HG02943 (cell line): ENCODE measurements around the gene TNNI2.
"Not testable (repeated sequence)": the region's sequence is repeated elsewhere in the genome, so short reads cannot be mapped to it uniquely, and the experiment has no call there.

Experiments used
- ATAC-seq: cut with Tn5 transposase; IDR thresholded peaks from one replicate; pipeline ENCODE4 v1.9.1; 2021; ENCODE audit warnings: mild to moderate bottlenecking, low read depth, moderate library complexity; ENCODE audit not compliant: unreplicated experiment

TNNI2 gene

GRCh38 chr11:1882265-1883238 lies 43.8 kb downstream of the TNNI2 start:
- ATAC-seq, result no peak

DNA sequence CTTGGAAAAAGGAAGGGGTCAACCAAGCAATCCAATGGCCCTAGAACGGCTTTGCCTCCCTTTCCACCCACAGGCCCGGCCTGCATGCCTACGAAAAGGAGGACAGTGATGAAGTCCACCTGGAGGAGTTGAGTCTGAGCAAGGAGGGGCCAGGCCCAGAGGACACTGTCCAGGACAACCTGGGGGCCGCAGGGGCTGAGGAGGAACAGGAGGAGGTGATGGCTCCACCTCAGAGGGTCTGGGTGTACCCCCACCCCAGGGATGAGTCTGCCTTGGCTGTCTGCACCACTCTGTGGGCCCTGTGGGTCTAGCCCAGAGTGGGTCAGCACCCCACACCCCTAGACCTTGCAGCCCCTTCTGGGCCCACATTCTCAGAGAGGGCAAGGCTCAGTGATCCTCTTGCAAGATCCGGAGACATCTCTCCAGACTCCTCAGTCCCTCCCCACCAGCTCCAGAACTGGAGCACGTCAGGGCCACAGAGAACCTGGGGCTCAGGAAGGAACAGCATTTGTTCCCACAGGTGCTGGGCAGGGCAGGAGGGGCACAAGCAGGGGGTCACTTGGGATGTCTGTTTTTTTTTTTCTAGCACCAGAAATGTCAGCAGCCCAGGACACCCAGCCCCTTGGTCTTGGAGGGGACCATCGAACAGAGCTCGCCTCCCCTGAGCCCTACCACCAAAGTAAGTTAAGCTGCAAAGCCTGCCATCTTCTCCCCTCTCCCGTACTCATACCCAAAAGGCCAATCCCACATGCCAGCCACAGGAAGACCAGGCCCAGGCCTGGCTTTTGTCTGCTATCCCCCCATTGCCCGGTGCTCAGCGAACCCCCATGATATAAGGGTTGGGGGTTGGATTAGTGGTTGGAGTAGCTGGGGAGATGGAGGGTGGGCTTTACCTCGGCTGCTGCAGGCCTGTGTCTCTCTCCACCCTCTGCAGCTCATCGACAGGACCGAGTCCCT lies 44.8 kb downstream of the TNNI2 start:
- ATAC-seq, result no peak

DNA sequence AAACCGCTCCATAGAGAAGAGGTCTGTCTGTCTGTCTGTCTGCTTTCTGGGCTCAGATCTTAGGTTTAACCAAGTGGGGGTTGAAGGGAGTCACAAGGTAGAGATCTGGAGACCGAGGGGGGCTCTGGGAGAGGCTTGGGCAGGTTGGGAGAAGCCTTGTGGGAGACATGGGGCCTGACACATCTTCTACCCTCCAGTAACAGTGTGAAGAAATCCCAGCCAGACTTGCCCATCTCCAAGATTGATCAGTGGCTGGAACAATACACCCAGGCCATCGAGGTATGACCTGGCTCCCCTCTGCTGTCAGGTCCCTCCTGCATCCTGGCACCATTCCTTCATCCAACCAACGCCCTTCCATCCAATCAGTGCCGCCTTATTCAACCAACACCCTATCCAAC lies 45.5 kb downstream of the TNNI2 start:
- no peak for ATAC-seq

GRCh38 chr11:1886551-1886950 lies 47.8 kb downstream of the TNNI2 start:
- not testable (repeated sequence) for ATAC-seq

GRCh38 chr11:1887451-1888346 lies 48.9 kb downstream of the TNNI2 start:
- ATAC-seq, result no peak

GRCh38 chr11:1888347-1888753 lies 49.6 kb downstream of the TNNI2 start:
- no peak for ATAC-seq

DNA sequence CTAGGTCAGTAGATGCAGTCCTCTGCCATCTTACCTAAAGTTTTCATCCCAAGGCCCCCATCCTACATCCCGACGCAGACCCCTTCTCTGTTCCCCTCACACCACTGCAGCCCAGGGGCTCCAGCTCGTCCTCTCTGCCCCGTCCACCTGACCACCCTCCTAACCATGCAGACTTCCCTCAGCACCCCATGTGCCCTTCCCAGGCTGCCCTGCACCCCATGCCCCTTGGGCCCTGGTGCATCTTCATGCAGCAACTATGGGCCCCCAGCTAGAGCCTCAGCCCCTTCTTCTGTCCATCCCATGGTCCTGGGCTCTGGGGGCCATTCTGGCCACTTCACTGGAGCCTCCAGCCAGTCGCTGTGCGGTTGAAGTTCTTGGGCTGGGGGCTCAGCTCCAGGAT lies 50.0 kb downstream of the TNNI2 start:
- ATAC-seq, result no peak

DNA sequence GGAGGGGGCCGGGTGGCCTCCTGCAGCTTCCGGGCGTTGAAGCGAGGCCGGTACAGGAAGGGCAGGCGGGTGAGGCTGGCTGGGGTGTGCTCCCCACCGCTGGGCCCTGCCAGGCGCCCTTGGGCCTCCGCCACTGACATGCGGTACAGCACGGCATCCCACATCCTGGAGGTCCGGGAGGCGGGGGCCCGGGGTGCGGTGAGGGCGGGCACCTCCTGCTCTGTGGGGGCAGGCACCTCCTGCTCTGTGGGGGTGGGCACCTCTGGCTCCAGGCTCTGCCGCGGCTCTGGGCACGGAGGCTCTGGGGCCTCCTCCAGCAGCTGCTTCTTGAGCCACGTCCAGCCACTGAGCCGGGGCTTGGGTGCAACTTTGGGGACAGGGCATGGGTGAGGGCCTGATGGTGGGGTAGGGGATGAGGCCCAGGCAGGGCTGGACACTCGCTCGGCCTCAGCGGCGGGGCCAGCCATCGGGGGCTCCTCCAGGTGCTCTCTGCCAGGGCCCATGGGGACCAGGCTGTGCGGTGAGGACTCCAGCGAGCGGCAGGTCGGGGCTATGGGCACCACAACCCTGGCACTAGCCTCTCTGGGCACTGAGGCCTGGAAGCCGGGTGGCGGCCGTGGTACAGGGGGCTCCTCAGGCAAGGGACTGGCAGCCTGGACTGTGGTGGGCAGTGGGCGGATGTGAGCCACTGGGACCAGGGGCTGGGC lies 50.6 kb downstream of the TNNI2 start:
- no peak for ATAC-seq

GRCh38 chr11:1889941-1890855 lies 51.4 kb downstream of the TNNI2 start:
- no peak for ATAC-seq
